Tibial artery (tissue), 4 donors: ENCODE data around the gene FRMD1.
A peak's percentile ranks its signal among the peaks of the same experiment; 100 is the strongest.

Experiments used
- DNase-seq, 2 donors: peaks; one replicate each; pipeline ENCODE4 v3.0.0-alpha.2; 2019
- H3K27ac ChIP-seq, 2 donors: fragments of 200-600 bp; sonication (generic) in 1 of 2; 1 replicate in 1 of 2; 2 replicates in 1 of 2; pipeline ENCODE4 v1.5.1; 2018 to 2019; ENCODE audit warnings: mild to moderate bottlenecking in 1 of 2
- H3K27me3 ChIP-seq, 2 donors: fragments of 200-600 bp; sonication (generic) in 1 of 2; one replicate each; pipeline versions ENCODE4 v1.5.1 to v1.6.0; 2016 to 2019
- H3K36me3 ChIP-seq, 3 donors: fragments of 200-600 bp; sonication (generic) in 2 of 3; one replicate each; pipeline ENCODE4 v1.5.1; 2016 to 2019; ENCODE audit warnings: mild to moderate bottlenecking in 2 of 3
- H3K4me1 ChIP-seq, 4 donors: fragments of 200-600 bp; sonication (generic) in 2 of 4; 1 replicate in 3 of 4; 2 replicates in 1 of 4; pipeline ENCODE4 v1.5.1; 2016 to 2019
- H3K4me3 ChIP-seq, 2 donors: fragments of 200-600 bp; sonication (generic) in 1 of 2; 1 replicate in 1 of 2; 2 replicates in 1 of 2; pipeline ENCODE4 v1.5.1; 2018 to 2019; ENCODE audit warnings: mild to moderate bottlenecking in 2 of 2
- H3K9me3 ChIP-seq, 3 donors: fragments of 200-600 bp; sonication (generic) in 1 of 3; one replicate each; pipeline ENCODE4 v1.5.1; 2016 to 2019
- CTCF ChIP-seq, 2 experiments: fragments of 200-600 bp in 1 of 2; fragments of 450-650 bp in 1 of 2; IDR thresholded peaks; one replicate each; pipeline ENCODE4 v1.5.1; 2017 to 2019; ENCODE audit warnings: antibody characterized with exemption in 2 of 2, mild to moderate bottlenecking in 1 of 2, moderate library complexity in 1 of 2
- intact Hi-C: fragments of 100-400 bp; cut with DNase I; formaldehyde crosslinking; loops from one replicate; pipeline ENCODE4 v1.15.0; 2023; ENCODE audit warnings: low total_unique reads

FRMD1 gene

GRCh38 chr6:168116975-168117899, 38.2 kb upstream of the FRMD1 start:
- no peaks in the 10 kb centered on the region for H3K9me3 ChIP-seq
- H3K4me1 ChIP-seq, result no peaks in the 10 kb centered on the region
- H3K27ac ChIP-seq, result no peak overlapping the region
- intact Hi-C loops, result no loop called here
- TF ChIP-seq CTCF (IDR thresholded peaks at IDR 0.05), result no peak
- H3K4me3 ChIP-seq, result no peak overlapping the region
- DNase-seq, result peak; percentile 12 to 41
- no peaks in the 10 kb centered on the region for H3K27me3 ChIP-seq
- H3K36me3 ChIP-seq, result no peaks in the 10 kb centered on the region

- intact Hi-C loops, result no loop called here
- no peaks in the 10 kb centered on the region for H3K4me1 ChIP-seq
Observed at GRCh38 chr6:168116438-168116974, 37.5 kb upstream of the FRMD1 start.

GRCh38 chr6:168115748-168116437, 36.9 kb upstream of the FRMD1 start:
- Histone ChIP-seq H3K36me3 (no peaks in the 10 kb centered on the region), H3K4me1 (no peaks in the 10 kb centered on the region), H3K27me3 (no peaks in the 10 kb centered on the region), H3K9me3 (no peaks in the 10 kb centered on the region), H3K27ac (no peak overlapping the region), H3K4me3 (no peak overlapping the region)
- TF ChIP-seq CTCF (IDR thresholded peaks at IDR 0.05), result no peak
- intact Hi-C loops, result no loop called here
- peak in 1 of 2 donors; percentile 12 for DNase-seq

More at GRCh38 chr6:168116438-168116974, 37.5 kb upstream of the FRMD1 start:
- peak; percentile 1 to 47 for DNase-seq
- Histone ChIP-seq H3K27me3 (no peaks in the 10 kb centered on the region), H3K9me3 (no peaks in the 10 kb centered on the region), H3K4me3 (no peak overlapping the region), H3K36me3 (no peaks in the 10 kb centered on the region), H3K27ac (no peak overlapping the region)
- no peak for TF ChIP-seq CTCF (IDR thresholded peaks at IDR 0.05)

- Histone ChIP-seq H3K36me3 (no peaks in the 10 kb centered on the region), H3K9me3 (no peaks in the 10 kb centered on the region), H3K27ac (no peak overlapping the region), H3K4me3 (no peak overlapping the region), H3K27me3 (no peaks in the 10 kb centered on the region), H3K4me1 (no peaks in the 10 kb centered on the region)
- no peak for DNase-seq
- TF ChIP-seq CTCF (IDR thresholded peaks at IDR 0.05), result no peak
- intact Hi-C loops, result no loop called here
Observed at GRCh38 chr6:168113226-168113625, 34.2 kb upstream of the FRMD1 start.

- no peak overlapping the region for H3K4me3 ChIP-seq
- no peaks in the 10 kb centered on the region for H3K9me3 ChIP-seq
- peaks cover 0 to 4% (median 0%) of the 10 kb centered on the region in 4 donors for H3K4me1 ChIP-seq
- H3K27me3 ChIP-seq, result no peaks in the 10 kb centered on the region
- no peaks in the 10 kb centered on the region for H3K36me3 ChIP-seq
- H3K27ac ChIP-seq, result no peak overlapping the region
- DNase-seq, result no peak
- TF ChIP-seq CTCF (IDR thresholded peaks at IDR 0.05), result no peak
- intact Hi-C loops, result no loop called here
Observed at GRCh38 chr6:168111911-168112310, 32.9 kb upstream of the FRMD1 start.
